Body of pancreas (tissue), 4 donors: Measurements from ENCODE around the gene BCO1. TPM values are rescaled to one million over a fixed set of nuclear protein-coding genes. Genes with fewer than 3 reads are reported as not detected.

Experiments
- ATAC-seq: fragments of 150-250 bp; one replicate; pipeline ENCODE4 v1.9.1; 2016
- DNase-seq, 4 donors: peaks; one replicate each; pipeline ENCODE4 v3.0.0-alpha.2; 2019
- H3K27ac ChIP-seq, 4 donors: fragments of 200-600 bp; sonication (generic); 1 replicate in 3 of 4; 2 replicates in 1 of 4; pipeline versions ENCODE4 v1.5.1 to v1.6.1; 2016 to 2019; ENCODE audit warnings: mild to moderate bottlenecking in 1 of 4, mixed read lengths in 1 of 4, moderate library complexity in 1 of 4
- H3K27me3 ChIP-seq, 2 donors: fragments of 200-600 bp; sonication (generic); one replicate each; pipeline ENCODE4 v1.6.0; 2016; ENCODE audit warnings: mild to moderate bottlenecking in 1 of 2
- H3K36me3 ChIP-seq, 2 donors: fragments of 200-600 bp; sonication (generic); replicated peaks in 1 of 2; 2 replicates each; pipeline ENCODE4 v1.5.1; 2016; ENCODE audit warnings: low read depth in 2 of 2; ENCODE audit not compliant: insufficient read depth in 1 of 2
- H3K4me1 ChIP-seq: fragments of 200-600 bp; sonication (generic); one replicate; pipeline ENCODE4 v1.6.0; 2016
- H3K4me3 ChIP-seq, 2 donors: fragments of 200-600 bp; sonication (generic); 1 replicate in 1 of 2; 2 replicates in 1 of 2; pipeline ENCODE4 v1.5.1; 2016 to 2019
- H3K9me3 ChIP-seq, 3 donors: fragments of 200-600 bp; sonication (generic); 1 replicate in 2 of 3; 2 replicates in 1 of 3; pipeline ENCODE4 v1.5.1; 2016
- CTCF ChIP-seq, 7 experiments: fragments of 450-650 bp in 4 of 7; fragments of 200-600 bp in 3 of 7; sonication (generic) in 3 of 7; IDR thresholded peaks; one replicate each; pipeline ENCODE4 v1.5.1; 2016 to 2019; ENCODE audit warnings: antibody characterized with exemption in 7 of 7
- POLR2A ChIP-seq, 3 donors: fragments of 450-650 bp; IDR thresholded peaks; one replicate each; pipeline ENCODE4 v1.6.1; 2016; ENCODE audit warnings: antibody characterized with exemption in 3 of 3, mild to moderate bottlenecking in 2 of 3
- WGBS, 2 donors: methylation state at CpG; one replicate each; pipeline ENCODE4 v1.1.5; 2017; 5-methylcytosine and 5-hydroxymethylcytosine counted together
- intact Hi-C: fragments of 100-400 bp; cut with DNase I; formaldehyde crosslinking; loops from one replicate; pipeline ENCODE4 v1.15.1; 2023
- total RNA-seq, 2 donors: library from RNA; depleted of rRNA; stranded (reverse); fragments of >200 nt; gene quantifications; one replicate each; pipeline ENCODE4 v1.1.0, GENCODE V29; 2016

Gene BCO1
- total RNA-seq, 2 donors from 2014 or later, result not detected

DNA sequence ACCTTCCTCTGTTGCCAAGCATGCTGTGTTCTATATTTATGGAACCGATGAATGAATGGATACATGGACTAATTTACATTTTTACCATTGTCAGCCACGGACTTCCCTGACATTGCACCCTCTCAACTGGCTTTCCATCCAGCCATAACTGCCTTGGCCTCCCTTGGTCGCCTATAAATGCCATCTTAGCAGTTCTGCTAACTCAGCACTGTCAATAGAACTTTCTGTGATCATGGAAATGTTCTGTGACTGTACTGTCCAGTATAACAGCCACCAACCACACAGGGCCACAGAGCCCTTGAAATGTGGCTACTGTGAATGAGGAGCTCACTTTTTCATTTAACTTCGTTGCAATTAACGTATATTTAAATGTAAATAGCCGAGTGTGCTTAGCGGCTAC lies 8.7 kb upstream of the BCO1 start:
- intact Hi-C loops, result no loop called here
- ATAC-seq (no peak), DNase-seq (no peak)
- Histone ChIP-seq H3K27ac (no peak overlapping the region), H3K4me1 (no peaks in the 10 kb centered on the region), H3K36me3 (no peaks in the 10 kb centered on the region), H3K4me3 (no peak overlapping the region), H3K27me3 (no peaks in the 10 kb centered on the region), H3K9me3 (no peaks in the 10 kb centered on the region)
- TF ChIP-seq POLR2A (IDR thresholded peaks at IDR 0.05) (no peak), CTCF (IDR thresholded peaks at IDR 0.05) (no peak)
- WGBS, 2 donors, result 45 to 46% methylated on average over 7 of the region's 7 CpGs

- no peaks in the 10 kb centered on the region for H3K36me3 ChIP-seq
- intact Hi-C loops, result no loop called here
- 71 to 84% methylated on average over 4 to 5 of the region's 5 CpGs for WGBS, 2 donors
- H3K4me3 ChIP-seq, result no peak overlapping the region
- no peak for TF ChIP-seq CTCF (IDR thresholded peaks at IDR 0.05)
- H3K27me3 ChIP-seq, result no peaks in the 10 kb centered on the region
- DNase-seq (no peak), ATAC-seq (no peak)
- no peak overlapping the region for H3K27ac ChIP-seq
- no peaks in the 10 kb centered on the region for H3K9me3 ChIP-seq
- no peaks in the 10 kb centered on the region for H3K4me1 ChIP-seq
Measured at GRCh38 chr16:81231014-81231413, 7.5 kb upstream of the BCO1 start.

DNA sequence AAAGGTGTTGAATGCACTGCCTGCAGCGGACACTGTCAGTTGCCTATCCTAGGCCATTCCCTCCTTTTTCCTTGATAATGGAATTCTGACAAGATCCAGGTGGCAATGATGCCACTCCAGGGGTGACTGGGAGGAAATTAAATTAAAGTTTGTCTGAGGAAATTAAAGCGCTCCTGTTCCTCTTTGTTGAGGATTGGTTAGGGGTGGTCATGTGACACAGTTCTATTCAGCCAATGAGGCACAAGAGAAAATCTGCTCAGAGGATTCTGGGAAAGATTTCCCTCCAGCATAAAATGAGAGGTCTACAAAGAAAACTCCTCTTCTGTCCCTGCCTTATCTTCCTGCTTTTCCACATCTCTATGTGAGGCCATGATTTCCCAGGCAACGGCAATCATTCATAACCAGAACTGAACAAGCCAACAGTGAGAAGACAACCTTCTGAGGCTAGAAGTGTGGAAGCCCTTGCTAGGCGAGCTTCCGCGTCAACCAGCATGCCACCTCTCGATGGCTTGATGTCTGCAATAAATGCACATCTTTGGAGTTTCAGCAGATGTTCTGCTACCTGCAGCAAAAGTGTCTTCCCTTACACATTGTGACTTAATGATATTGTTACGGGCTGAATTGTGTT lies 5.6 kb upstream of the BCO1 start:
- Histone ChIP-seq H3K4me1 (peaks cover 5% of the 10 kb centered on the region), H3K4me3 (no peak overlapping the region), H3K27ac (no peak overlapping the region), H3K36me3 (no peaks in the 10 kb centered on the region), H3K9me3 (no peaks in the 10 kb centered on the region), H3K27me3 (no peaks in the 10 kb centered on the region)
- ATAC-seq (no peak), DNase-seq (no peak)
- TF ChIP-seq CTCF (IDR thresholded peaks at IDR 0.05) (no peak), POLR2A (IDR thresholded peaks at IDR 0.05) (no peak)
- intact Hi-C loops, result no loop called here
- 86 to 95% methylated on average over 8 of the region's 8 CpGs for WGBS, 2 donors

- Histone ChIP-seq H3K9me3 (no peaks in the 10 kb centered on the region), H3K27me3 (no peaks in the 10 kb centered on the region), H3K36me3 (no peaks in the 10 kb centered on the region), H3K27ac (peak overlapping the region in 3 of 4 donors; percentile 73 to 89 (median 76)), H3K4me1 (peaks cover 20% of the 10 kb centered on the region), H3K4me3 (no peak overlapping the region)
- TF ChIP-seq CTCF (IDR thresholded peaks at IDR 0.05) (no peak), POLR2A (IDR thresholded peaks at IDR 0.05) (no peak)
- 67 to 77% methylated on average over 8 of the region's 8 CpGs for WGBS, 2 donors
- ATAC-seq, result peak; percentile 77
- intact Hi-C loops, result no loop called here
- DNase-seq, result peak; percentile 46 to 84 (median 74)
Measured at GRCh38 chr16:81237282-81237681, 1.2 kb upstream of the BCO1 start.

DNA sequence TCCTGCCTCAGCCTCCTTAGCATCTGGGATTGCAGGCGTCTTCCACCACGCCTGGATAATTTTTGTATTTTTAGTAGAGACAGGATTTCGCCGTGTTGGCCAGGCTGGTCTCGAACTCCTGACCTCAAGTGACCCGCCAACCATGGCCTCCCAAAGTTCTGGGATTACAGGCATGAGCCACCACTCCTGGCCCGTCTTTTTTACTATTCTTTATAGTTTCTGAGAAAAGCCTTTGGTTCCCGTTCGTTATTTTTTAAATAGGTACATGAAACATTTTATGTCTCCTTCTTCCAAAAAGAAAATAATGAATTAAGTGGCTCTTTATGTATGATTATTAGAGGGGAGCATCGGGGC lies 570 bp upstream of the BCO1 start:
- no peaks in the 10 kb centered on the region for H3K27me3 ChIP-seq
- intact Hi-C loops, result no loop called here
- WGBS, 2 donors, result 63 to 70% methylated on average over 10 of the region's 10 CpGs
- no peak for ATAC-seq
- no peak for DNase-seq
- no peaks in the 10 kb centered on the region for H3K36me3 ChIP-seq
- peak overlapping the region in 3 of 4 donors; percentile 73 to 89 (median 76) for H3K27ac ChIP-seq
- no peak overlapping the region for H3K4me3 ChIP-seq
- H3K4me1 ChIP-seq, result peaks cover 20% of the 10 kb centered on the region
- no peaks in the 10 kb centered on the region for H3K9me3 ChIP-seq
- TF ChIP-seq POLR2A (IDR thresholded peaks at IDR 0.05), result no peak
- no peak for TF ChIP-seq CTCF (IDR thresholded peaks at IDR 0.05)
